Measurements from ENCODE around the gene BCL11B.

Gene BCL11B

GRCh38 chr14:99137913-99138571, 134.0 kb downstream of the BCL11B start:
- no peak overlapping the region for H3K4me3 ChIP-seq (ENCODE audit: low read depth, low read length)
- no peak for DNase-seq (ENCODE audit: low read depth, low spot score)
- in situ Hi-C loops (cut with HindIII; ENCODE audit: low sequenced_read_pairs): no loop called here
- no peak for TF ChIP-seq CTCF (IDR thresholded peaks at IDR 0.05; ENCODE audit: low read depth, low read length)

GRCh38 chr14:99137001-99137700, 134.8 kb downstream of the BCL11B start:
- no peak for DNase-seq (ENCODE audit: low read depth, low spot score)
- no peak overlapping the region for H3K4me3 ChIP-seq (ENCODE audit: low read depth, low read length)
- in situ Hi-C loops (cut with HindIII; ENCODE audit: low sequenced_read_pairs): no loop called here
- TF ChIP-seq CTCF (IDR thresholded peaks at IDR 0.05; ENCODE audit: low read depth, low read length): no peak

GRCh38 chr14:99136401-99136800, 135.6 kb downstream of the BCL11B start:
- in situ Hi-C loops (cut with HindIII; ENCODE audit: low sequenced_read_pairs): no loop called here
- no peak for TF ChIP-seq CTCF (IDR thresholded peaks at IDR 0.05; ENCODE audit: low read depth, low read length)
- no peak for DNase-seq (ENCODE audit: low read depth, low spot score)
- no peak overlapping the region for H3K4me3 ChIP-seq (ENCODE audit: low read depth, low read length)

- no peak for TF ChIP-seq CTCF (IDR thresholded peaks at IDR 0.05; ENCODE audit: low read depth, low read length)
- no peak overlapping the region for H3K4me3 ChIP-seq (ENCODE audit: low read depth, low read length)
- in situ Hi-C loops (cut with HindIII; ENCODE audit: low sequenced_read_pairs): no loop called here
- DNase-seq (ENCODE audit: low read depth, low spot score): no peak
Measured at GRCh38 chr14:99136047-99136400, 136.0 kb downstream of the BCL11B start.

GRCh38 chr14:99134516-99135046, 137.4 kb downstream of the BCL11B start:
- no peak for TF ChIP-seq CTCF (IDR thresholded peaks at IDR 0.05; ENCODE audit: low read depth, low read length)
- H3K4me3 ChIP-seq (ENCODE audit: low read depth, low read length): no peak overlapping the region
- no peak for DNase-seq (ENCODE audit: low read depth, low spot score)
- in situ Hi-C loops (cut with HindIII; ENCODE audit: low sequenced_read_pairs): no loop called here

- no peak overlapping the region for H3K4me3 ChIP-seq (ENCODE audit: low read depth, low read length)
- in situ Hi-C loops (cut with HindIII; ENCODE audit: low sequenced_read_pairs): no loop called here
Measured at GRCh38 chr14:99133636-99134515, 138.1 kb downstream of the BCL11B start.

More at GRCh38 chr14:99133636-99134515, 138.1 kb downstream of the BCL11B start:
- DNase-seq (ENCODE audit: low read depth, low spot score): no peak
- TF ChIP-seq CTCF (IDR thresholded peaks at IDR 0.05; ENCODE audit: low read depth, low read length): no peak

Measured in astrocyte of the spinal cord (primary cell).